T-helper 9 cell (primary cell): Measurements from ENCODE around the gene CSNK1D.
"Not testable (repeated sequence)": the region's sequence is repeated elsewhere in the genome, so short reads cannot be mapped to it uniquely, and the experiment has no call there.

ENCODE experiments used
- DNase-seq: peaks from one replicate; pipeline ENCODE4 v3.0.0-alpha.2; 2020

CSNK1D gene

GRCh38 chr17:82272495-82273326 lies 789 bp downstream of the CSNK1D start:
- DNase-seq: peak; percentile 28

GRCh38 chr17:82271401-82271800 lies 2.1 kb downstream of the CSNK1D start:
- no peak for DNase-seq

- no peak for DNase-seq
Observed at GRCh38 chr17:82270651-82271050, 2.8 kb downstream of the CSNK1D start.

GRCh38 chr17:82269882-82270500 lies 3.5 kb downstream of the CSNK1D start:
- no peak for DNase-seq

GRCh38 chr17:82269138-82269881 lies 4.2 kb downstream of the CSNK1D start:
- DNase-seq: no peak

GRCh38 chr17:82267575-82268379 lies 5.7 kb downstream of the CSNK1D start:
- DNase-seq: no peak

- no peak for DNase-seq
Observed at GRCh38 chr17:82266142-82266541, 7.4 kb downstream of the CSNK1D start.

GRCh38 chr17:82263641-82264040 lies 9.9 kb downstream of the CSNK1D start:
- no peak for DNase-seq

- DNase-seq: no peak
Observed at GRCh38 chr17:82262344-82262743, 11.2 kb downstream of the CSNK1D start.

GRCh38 chr17:82259972-82260961 lies 13.2 kb downstream of the CSNK1D start:
- DNase-seq: not testable (repeated sequence)

- no peak for DNase-seq
Observed at GRCh38 chr17:82258555-82258954, 14.9 kb downstream of the CSNK1D start.

GRCh38 chr17:82257473-82257872 lies 16.0 kb downstream of the CSNK1D start:
- no peak for DNase-seq

- DNase-seq: no peak
Observed at GRCh38 chr17:82256242-82256885, 17.1 kb downstream of the CSNK1D start.

- no peak for DNase-seq
Observed at GRCh38 chr17:82255402-82255972, 18.0 kb downstream of the CSNK1D start.

- not testable (repeated sequence) for DNase-seq
Observed at GRCh38 chr17:82254746-82255145, 18.8 kb downstream of the CSNK1D start.

- DNase-seq: not testable (repeated sequence)
Observed at GRCh38 chr17:82254096-82254495, 19.4 kb downstream of the CSNK1D start.

- DNase-seq: no peak
Observed at GRCh38 chr17:82253179-82253544, 20.3 kb downstream of the CSNK1D start.

GRCh38 chr17:82252511-82253178 lies 20.9 kb downstream of the CSNK1D start:
- DNase-seq: no peak

GRCh38 chr17:82250868-82251500 lies 22.5 kb downstream of the CSNK1D start:
- no peak for DNase-seq
